MM.1S (cell line): ENCODE data around the gene BPGM.

Experiments
- EZH2phosphoT487 ChIP-seq: fragments of 300-600 bp; sonication (generic); IDR thresholded peaks from 2 replicates; pipeline ENCODE4 v1.6.1; 2018; ENCODE audit warnings: antibody characterized with exemption, low read length
- TF ChIP-seq, protein P1 (sequence below): fragments of 300-600 bp; sonication (generic); IDR thresholded peaks from 2 replicates; pipeline ENCODE4 v1.5.1; 2016; ENCODE audit warnings: antibody characterized with exemption, low read length, mixed read lengths

DNA sequence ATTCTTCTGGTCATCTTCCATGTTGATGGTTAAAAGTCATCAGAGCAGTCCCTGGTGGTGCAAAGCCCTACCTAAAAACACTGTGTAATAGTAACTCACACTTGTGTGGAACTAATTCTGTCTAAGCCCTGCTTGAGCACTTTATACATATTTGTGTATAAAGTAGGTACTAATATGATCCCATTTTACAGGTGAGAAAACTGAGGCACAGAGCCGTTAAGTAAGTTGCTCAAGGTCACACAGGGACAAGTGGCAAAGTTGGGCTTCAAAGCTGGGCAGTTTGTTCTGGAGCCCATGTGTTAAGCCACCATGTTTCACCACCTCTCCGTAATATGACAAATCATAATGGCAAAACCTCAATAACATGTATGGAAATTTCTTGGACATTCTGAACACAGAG is 48.1 kb downstream of the BPGM start:
- TF ChIP-seq, protein P1, sequence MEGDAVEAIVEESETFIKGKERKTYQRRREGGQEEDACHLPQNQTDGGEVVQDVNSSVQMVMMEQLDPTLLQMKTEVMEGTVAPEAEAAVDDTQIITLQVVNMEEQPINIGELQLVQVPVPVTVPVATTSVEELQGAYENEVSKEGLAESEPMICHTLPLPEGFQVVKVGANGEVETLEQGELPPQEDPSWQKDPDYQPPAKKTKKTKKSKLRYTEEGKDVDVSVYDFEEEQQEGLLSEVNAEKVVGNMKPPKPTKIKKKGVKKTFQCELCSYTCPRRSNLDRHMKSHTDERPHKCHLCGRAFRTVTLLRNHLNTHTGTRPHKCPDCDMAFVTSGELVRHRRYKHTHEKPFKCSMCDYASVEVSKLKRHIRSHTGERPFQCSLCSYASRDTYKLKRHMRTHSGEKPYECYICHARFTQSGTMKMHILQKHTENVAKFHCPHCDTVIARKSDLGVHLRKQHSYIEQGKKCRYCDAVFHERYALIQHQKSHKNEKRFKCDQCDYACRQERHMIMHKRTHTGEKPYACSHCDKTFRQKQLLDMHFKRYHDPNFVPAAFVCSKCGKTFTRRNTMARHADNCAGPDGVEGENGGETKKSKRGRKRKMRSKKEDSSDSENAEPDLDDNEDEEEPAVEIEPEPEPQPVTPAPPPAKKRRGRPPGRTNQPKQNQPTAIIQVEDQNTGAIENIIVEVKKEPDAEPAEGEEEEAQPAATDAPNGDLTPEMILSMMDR = no peak
- TF ChIP-seq EZH2phosphoT487 = no peak
